Adrenal gland (tissue), 12 donors: ENCODE results near the gene MTOR. TPM values are rescaled to one million over a fixed set of nuclear protein-coding genes. Genes with fewer than 3 reads are reported as not detected.
"Not testable (repeated sequence)": the region's sequence is repeated elsewhere in the genome, so short reads cannot be mapped to it uniquely, and the experiment has no call there.

ENCODE experiments used
- DNase-seq, 7 donors: peaks; one replicate each; pipeline ENCODE4 v3.0.0-alpha.2; 2019 to 2020
- H3K27ac ChIP-seq, 5 donors: fragments of 200-600 bp; sonication (generic) in 4 of 5; 1 replicate in 3 of 5; 2 replicates in 2 of 5; pipeline versions ENCODE4 v1.5.1 to v1.8.0; 2016 to 2020; ENCODE audit warnings: mild to moderate bottlenecking in 1 of 5
- H3K27me3 ChIP-seq: fragments of 200-600 bp; 2 replicates; pipeline ENCODE4 v1.8.0; 2021
- H3K36me3 ChIP-seq, 2 donors: fragments of 200-600 bp; replicated peaks in 1 of 2; 1 replicate in 1 of 2; 2 replicates in 1 of 2; pipeline versions ENCODE4 v1.5.1 to v1.8.0; 2018 to 2022
- H3K4me1 ChIP-seq, 2 donors: fragments of 200-600 bp; replicated peaks in 1 of 2; 1 replicate in 1 of 2; 2 replicates in 1 of 2; pipeline versions ENCODE4 v1.5.1 to v1.8.0; 2018 to 2021
- H3K4me3 ChIP-seq, 4 donors: fragments of 200-600 bp; sonication (generic) in 3 of 4; one replicate each; pipeline ENCODE4 v1.5.1; 2016 to 2018
- H3K9me3 ChIP-seq, 3 donors: fragments of 200-600 bp; sonication (generic) in 1 of 3; replicated peaks in 1 of 3; 1 replicate in 2 of 3; 2 replicates in 1 of 3; pipeline versions ENCODE4 v1.5.1 to v1.8.0; 2016 to 2021
- CTCF ChIP-seq, 6 experiments: fragments of 450-650 bp in 4 of 6; fragments of 200-600 bp in 2 of 6; sonication (generic) in 1 of 6; IDR thresholded peaks; 1 replicate in 5 of 6; 2 replicates in 1 of 6; pipeline versions ENCODE4 v1.5.1 to v1.8.0; 2016 to 2021; ENCODE audit warnings: antibody characterized with exemption in 6 of 6, mild to moderate bottlenecking in 2 of 6, moderate library complexity in 1 of 6
- POLR2A ChIP-seq, 2 donors: fragments of 450-650 bp; IDR thresholded peaks; one replicate each; pipeline ENCODE4 v1.6.1; 2017; ENCODE audit warnings: antibody characterized with exemption in 2 of 2, mild to moderate bottlenecking in 2 of 2, moderate library complexity in 1 of 2
- WGBS, 4 donors: extraction: QIAGEN DNeasy Blood & Tissue Kit in 2 of 4; methylation state at CpG; one replicate each; pipeline versions ENCODE4 v1.1.5 to v1.1.7; 2013 to 2017; 5-methylcytosine and 5-hydroxymethylcytosine counted together
- intact Hi-C, 2 donors: fragments of 100-400 bp; cut with DNase I; formaldehyde crosslinking; loops; one replicate each; pipeline versions ENCODE4 v1.14.1 to v1.15.0; 2022 to 2023
- polyA plus RNA-seq, 3 donors: library from polyadenylated mRNA; stranded (reverse); fragments of 200-250 nt in 2 of 3; fragments of 350-450 nt in 1 of 3; fragmentation: Illumina TruSeq in 1 of 3; extraction: RNeasy Lipid Tissue Mini Kit (QIAGEN cat#74804) in 1 of 3; gene quantifications; one replicate each; pipeline ENCODE4 v1.2.3, GENCODE V29; 2013 to 2014
- total RNA-seq, 9 donors: library from RNA; depleted of rRNA in 4 of 9; stranded (reverse); fragments of >200 nt in 4 of 9; fragments of 120-200 nt in 1 of 9; fragmentation: NEBNext Ultra II Directional in 1 of 9; extraction: Animal tissue kit (Norgen Biotek cat#: 25700) in 1 of 9; gene quantifications; one replicate each; pipeline versions ENCODE4 v1.1.0 to v1.2.4, GENCODE V29; 2013 to 2023
- donor health status: healthy with polysubstance abuse.
- donor health status: Bipolar disorder and iron deficiency.
- donor health status: DM: yes; HTN: yes; CAD: no.
- donor health status: DM: no; HTN: no; CAD: no.
- donor health status: DM: no; HTN: no; CAD: no.
- donor health status: DM: yes; HTN: yes; CAD: no.

The MTOR gene
- total and polyA plus RNA-seq, 12 donors: 21.4 to 45.3 (median 33.4) TPM

- Histone ChIP-seq H3K36me3 (peaks cover 0 to 83% of the 10 kb centered on the region in 2 donors), H3K9me3 (no peaks in the 10 kb centered on the region), H3K27me3 (no peaks in the 10 kb centered on the region), H3K27ac (peak overlapping the region in 2 of 5 donors; percentile 3 to 33), H3K4me3 (no peak overlapping the region), H3K4me1 (peaks cover 0 to 5% of the 10 kb centered on the region in 2 donors)
- 54 to 72% (median 60%) methylated on average over 2 of the region's 2 CpGs for WGBS, 4 donors
- DNase-seq: peak; percentile 44 to 83 (median 76)
- intact Hi-C loops: no loop called here
- no peak for TF ChIP-seq POLR2A (IDR thresholded peaks at IDR 0.05)
- no peak for TF ChIP-seq CTCF (IDR thresholded peaks at IDR 0.05)
Observed at GRCh38 chr1:11078631-11079030, 183.7 kb downstream of the MTOR start.

- DNase-seq: peak in 1 of 7 donors; percentile 14
- WGBS, 4 donors: 92 to 97% (median 93%) methylated on average over 7 of the region's 7 CpGs
- peaks cover 0 to 95% of the 10 kb centered on the region in 2 donors for H3K36me3 ChIP-seq
- H3K9me3 ChIP-seq, H3K4me1 ChIP-seq, H3K27ac ChIP-seq, H3K4me3 ChIP-seq, intact Hi-C loops, H3K27me3 ChIP-seq: not testable (repeated sequence)
Observed at GRCh38 chr1:11073398-11073797, 189.0 kb downstream of the MTOR start.

GRCh38 chr1:11072216-11072917 lies 190.0 kb downstream of the MTOR start:
- H3K9me3 ChIP-seq: no peaks in the 10 kb centered on the region
- peaks cover 0 to 99% of the 10 kb centered on the region in 2 donors for H3K36me3 ChIP-seq
- H3K4me3 ChIP-seq: no peak overlapping the region
- peak in 1 of 7 donors; percentile 15 for DNase-seq
- H3K27me3 ChIP-seq: no peaks in the 10 kb centered on the region
- intact Hi-C loops: no loop called here
- TF ChIP-seq POLR2A (IDR thresholded peaks at IDR 0.05) (no peak), CTCF (IDR thresholded peaks at IDR 0.05) (no peak)
- H3K4me1 ChIP-seq: no peaks in the 10 kb centered on the region
- 72 to 89% (median 73%) methylated on average over 13 of the region's 13 CpGs for WGBS, 4 donors
- H3K27ac ChIP-seq: no peak overlapping the region

- TF ChIP-seq CTCF (IDR thresholded peaks at IDR 0.05) (no peak), POLR2A (IDR thresholded peaks at IDR 0.05) (no peak)
- intact Hi-C loops: no loop called here
- Histone ChIP-seq H3K27ac (no peak overlapping the region), H3K27me3 (no peaks in the 10 kb centered on the region), H3K4me3 (no peak overlapping the region), H3K36me3 (peaks cover 0 to 97% of the 10 kb centered on the region in 2 donors), H3K9me3 (no peaks in the 10 kb centered on the region), H3K4me1 (no peaks in the 10 kb centered on the region)
- 76 to 89% (median 82%) methylated on average over 13 to 15 of the region's 15 CpGs for WGBS, 4 donors
- DNase-seq: peak in 2 of 7 donors; percentile 6 to 52
Observed at GRCh38 chr1:11071463-11072215, 190.7 kb downstream of the MTOR start.
